GM12878 (cell line): ENCODE data around the gene GALNTL6.

ENCODE experiments used
- BHLHE40 ChIP-seq, 2 experiments: fragments of 450-650 bp in 1 of 2; IDR thresholded peaks; 2 replicates each; pipeline ENCODE4 v1.6.1; 2011 to 2017; ENCODE audit warnings: low read depth in 2 of 2, borderline replicate concordance in 1 of 2, improper control_type of control experiment in 1 of 2, low read length in 1 of 2, mild to moderate bottlenecking in 1 of 2
- SUZ12 ChIP-seq: fragments of 200-600 bp; sonication (generic); IDR thresholded peaks from one replicate; pipeline ENCODE4 v1.6.1; 2018; ENCODE audit warnings: antibody characterized with exemption, mild to moderate bottlenecking; ENCODE audit not compliant: unreplicated experiment
- TF ChIP-seq, protein P1 (sequence below): fragments of 450-650 bp; IDR thresholded peaks from 2 replicates; pipeline ENCODE4 v1.6.1; 2016; ENCODE audit warnings: mild to moderate bottlenecking, moderate library complexity, borderline replicate concordance
- TF ChIP-seq, protein P2 (sequence below), 3 experiments: IDR thresholded peaks in 2 of 3; conservative IDR thresholded peaks in 1 of 3; 2 replicates each; pipeline ENCODE4 v1.5.1; 2011; ENCODE audit warnings: low read depth in 3 of 3, low read length in 3 of 3, mild to moderate bottlenecking in 3 of 3, control low read depth in 2 of 3, moderate library complexity in 2 of 3, inconsistent platforms in 1 of 3, mixed read lengths in 1 of 3; ENCODE audit not compliant: control insufficient read depth in 2 of 3, insufficient read depth in 1 of 3; ENCODE audit errors: extremely low read depth in 1 of 3
- TF ChIP-seq, protein P3 (sequence below): fragments of 450-650 bp; formaldehyde crosslinking; IDR thresholded peaks from 2 replicates; pipeline ENCODE4 v1.4.0; 2022; ENCODE audit warnings: mild to moderate bottlenecking, moderate library complexity

DNA sequence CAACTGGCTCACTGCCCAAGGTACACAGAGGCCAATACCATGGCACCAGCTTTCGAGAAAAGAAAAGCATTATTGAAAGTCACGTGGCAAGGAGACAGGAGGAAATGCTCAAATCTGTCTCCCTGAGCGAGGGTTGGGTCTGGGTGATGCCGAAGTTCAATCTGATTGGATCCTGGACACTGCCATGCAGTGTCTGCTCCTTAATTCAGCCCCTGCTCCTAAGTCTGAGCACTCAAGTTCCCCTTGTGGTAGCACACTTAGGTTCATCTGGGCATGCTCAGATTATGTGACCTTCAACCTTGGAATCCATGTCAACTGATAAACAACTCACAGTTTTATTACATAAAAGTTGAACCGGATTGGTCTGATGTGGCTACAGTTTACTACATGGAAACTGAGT lies 842.9 kb downstream of the GALNTL6 start:
- no peak for TF ChIP-seq BHLHE40 (IDR thresholded peaks at IDR 0.05; ENCODE audit: borderline replicate concordance in 1 of 2, low read depth in 2 of 2, low read length in 1 of 2)
- TF ChIP-seq, protein P1, sequence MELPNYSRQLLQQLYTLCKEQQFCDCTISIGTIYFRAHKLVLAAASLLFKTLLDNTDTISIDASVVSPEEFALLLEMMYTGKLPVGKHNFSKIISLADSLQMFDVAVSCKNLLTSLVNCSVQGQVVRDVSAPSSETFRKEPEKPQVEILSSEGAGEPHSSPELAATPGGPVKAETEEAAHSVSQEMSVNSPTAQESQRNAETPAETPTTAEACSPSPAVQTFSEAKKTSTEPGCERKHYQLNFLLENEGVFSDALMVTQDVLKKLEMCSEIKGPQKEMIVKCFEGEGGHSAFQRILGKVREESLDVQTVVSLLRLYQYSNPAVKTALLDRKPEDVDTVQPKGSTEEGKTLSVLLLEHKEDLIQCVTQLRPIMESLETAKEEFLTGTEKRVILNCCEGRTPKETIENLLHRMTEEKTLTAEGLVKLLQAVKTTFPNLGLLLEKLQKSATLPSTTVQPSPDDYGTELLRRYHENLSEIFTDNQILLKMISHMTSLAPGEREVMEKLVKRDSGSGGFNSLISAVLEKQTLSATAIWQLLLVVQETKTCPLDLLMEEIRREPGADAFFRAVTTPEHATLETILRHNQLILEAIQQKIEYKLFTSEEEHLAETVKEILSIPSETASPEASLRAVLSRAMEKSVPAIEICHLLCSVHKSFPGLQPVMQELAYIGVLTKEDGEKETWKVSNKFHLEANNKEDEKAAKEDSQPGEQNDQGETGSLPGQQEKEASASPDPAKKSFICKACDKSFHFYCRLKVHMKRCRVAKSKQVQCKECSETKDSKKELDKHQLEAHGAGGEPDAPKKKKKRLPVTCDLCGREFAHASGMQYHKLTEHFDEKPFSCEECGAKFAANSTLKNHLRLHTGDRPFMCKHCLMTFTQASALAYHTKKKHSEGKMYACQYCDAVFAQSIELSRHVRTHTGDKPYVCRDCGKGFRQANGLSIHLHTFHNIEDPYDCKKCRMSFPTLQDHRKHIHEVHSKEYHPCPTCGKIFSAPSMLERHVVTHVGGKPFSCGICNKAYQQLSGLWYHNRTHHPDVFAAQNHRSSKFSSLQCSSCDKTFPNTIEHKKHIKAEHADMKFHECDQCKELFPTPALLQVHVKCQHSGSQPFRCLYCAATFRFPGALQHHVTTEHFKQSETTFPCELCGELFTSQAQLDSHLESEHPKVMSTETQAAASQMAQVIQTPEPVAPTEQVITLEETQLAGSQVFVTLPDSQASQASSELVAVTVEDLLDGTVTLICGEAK: no peak
- TF ChIP-seq, protein P2, sequence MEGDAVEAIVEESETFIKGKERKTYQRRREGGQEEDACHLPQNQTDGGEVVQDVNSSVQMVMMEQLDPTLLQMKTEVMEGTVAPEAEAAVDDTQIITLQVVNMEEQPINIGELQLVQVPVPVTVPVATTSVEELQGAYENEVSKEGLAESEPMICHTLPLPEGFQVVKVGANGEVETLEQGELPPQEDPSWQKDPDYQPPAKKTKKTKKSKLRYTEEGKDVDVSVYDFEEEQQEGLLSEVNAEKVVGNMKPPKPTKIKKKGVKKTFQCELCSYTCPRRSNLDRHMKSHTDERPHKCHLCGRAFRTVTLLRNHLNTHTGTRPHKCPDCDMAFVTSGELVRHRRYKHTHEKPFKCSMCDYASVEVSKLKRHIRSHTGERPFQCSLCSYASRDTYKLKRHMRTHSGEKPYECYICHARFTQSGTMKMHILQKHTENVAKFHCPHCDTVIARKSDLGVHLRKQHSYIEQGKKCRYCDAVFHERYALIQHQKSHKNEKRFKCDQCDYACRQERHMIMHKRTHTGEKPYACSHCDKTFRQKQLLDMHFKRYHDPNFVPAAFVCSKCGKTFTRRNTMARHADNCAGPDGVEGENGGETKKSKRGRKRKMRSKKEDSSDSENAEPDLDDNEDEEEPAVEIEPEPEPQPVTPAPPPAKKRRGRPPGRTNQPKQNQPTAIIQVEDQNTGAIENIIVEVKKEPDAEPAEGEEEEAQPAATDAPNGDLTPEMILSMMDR (IDR thresholded peaks at IDR 0.05 in 2 of 3, conservative IDR thresholded peaks at IDR 0.05 in 1 of 3; ENCODE audit: control insufficient read depth in 2 of 3, extremely low read depth in 1 of 3, insufficient read depth in 1 of 3, low read depth in 3 of 3, low read length in 3 of 3): no peak
- TF ChIP-seq, protein P3, sequence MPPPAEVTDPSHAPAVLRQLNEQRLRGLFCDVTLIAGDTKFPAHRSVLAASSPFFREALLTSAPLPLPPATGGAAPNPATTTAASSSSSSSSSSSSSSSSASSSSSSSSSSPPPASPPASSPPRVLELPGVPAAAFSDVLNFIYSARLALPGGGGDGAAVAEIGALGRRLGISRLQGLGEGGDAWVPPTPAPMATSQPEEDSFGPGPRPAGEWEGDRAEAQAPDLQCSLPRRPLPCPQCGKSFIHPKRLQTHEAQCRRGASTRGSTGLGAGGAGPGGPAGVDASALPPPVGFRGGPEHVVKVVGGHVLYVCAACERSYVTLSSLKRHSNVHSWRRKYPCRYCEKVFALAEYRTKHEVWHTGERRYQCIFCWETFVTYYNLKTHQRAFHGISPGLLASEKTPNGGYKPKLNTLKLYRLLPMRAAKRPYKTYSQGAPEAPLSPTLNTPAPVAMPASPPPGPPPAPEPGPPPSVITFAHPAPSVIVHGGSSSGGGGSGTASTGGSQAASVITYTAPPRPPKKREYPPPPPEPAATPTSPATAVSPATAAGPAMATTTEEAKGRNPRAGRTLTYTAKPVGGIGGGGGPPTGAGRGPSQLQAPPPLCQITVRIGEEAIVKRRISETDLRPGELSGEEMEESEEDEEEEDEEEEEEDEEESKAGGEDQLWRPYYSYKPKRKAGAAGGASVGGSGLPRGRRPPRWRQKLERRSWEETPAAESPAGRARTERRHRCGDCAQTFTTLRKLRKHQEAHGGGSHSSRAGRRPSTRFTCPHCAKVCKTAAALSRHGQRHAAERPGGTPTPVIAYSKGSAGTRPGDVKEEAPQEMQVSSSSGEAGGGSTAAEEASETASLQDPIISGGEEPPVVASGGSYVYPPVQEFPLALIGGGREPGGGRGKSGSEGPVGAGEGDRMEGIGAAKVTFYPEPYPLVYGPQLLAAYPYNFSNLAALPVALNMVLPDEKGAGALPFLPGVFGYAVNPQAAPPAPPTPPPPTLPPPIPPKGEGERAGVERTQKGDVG: no peak
- TF ChIP-seq SUZ12: no peak
